Measurements from ENCODE around the gene DUS1L.

DNA sequence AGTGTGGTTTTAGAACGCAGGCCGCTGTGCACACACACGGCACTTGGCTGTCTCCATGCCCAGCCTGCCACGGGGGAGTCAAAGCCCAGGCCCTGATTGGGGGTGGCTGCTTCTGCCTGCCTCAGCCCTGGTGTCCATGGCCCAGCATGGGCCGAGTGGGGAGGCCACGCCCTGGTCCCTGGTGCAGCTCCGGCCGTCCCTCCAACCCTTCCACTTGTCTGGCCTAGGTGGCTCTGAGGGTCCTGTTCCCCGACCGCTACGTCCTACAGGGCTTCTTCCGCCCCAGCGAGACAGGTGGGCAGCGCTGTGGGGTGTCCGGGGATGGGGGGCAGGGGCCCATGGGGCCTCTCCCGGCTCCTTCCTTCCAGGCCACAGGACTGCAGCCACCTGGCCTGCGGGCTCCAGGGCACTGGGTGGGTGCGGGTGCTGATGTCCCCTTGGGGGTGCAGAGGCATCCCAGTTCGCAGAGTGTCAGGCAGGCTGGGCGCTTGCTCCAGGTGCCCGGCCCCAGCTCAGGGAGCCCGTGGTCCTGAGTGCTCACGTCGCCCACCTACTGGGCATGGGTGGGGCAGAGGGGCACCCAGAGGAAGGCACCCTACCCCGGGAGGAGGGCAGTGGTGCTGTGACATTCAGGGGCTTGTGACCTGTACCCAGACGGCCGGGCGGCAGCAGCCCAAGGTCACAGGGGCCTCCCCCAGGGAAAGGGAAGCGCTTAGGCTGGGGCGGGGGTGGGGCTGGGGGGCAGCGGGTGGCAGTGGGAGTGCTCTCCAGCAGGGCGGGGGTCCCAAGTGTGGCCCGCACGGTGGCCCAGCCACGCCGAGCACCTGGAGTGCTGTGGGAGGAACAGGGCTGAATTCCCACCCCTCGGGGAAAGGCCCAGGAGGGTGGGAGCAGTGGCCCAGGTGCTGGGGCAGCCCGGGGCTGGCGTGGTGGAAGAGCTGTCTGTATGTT, 54.8 kb downstream of the DUS1L start:
- TF ChIP-seq, protein P1, sequence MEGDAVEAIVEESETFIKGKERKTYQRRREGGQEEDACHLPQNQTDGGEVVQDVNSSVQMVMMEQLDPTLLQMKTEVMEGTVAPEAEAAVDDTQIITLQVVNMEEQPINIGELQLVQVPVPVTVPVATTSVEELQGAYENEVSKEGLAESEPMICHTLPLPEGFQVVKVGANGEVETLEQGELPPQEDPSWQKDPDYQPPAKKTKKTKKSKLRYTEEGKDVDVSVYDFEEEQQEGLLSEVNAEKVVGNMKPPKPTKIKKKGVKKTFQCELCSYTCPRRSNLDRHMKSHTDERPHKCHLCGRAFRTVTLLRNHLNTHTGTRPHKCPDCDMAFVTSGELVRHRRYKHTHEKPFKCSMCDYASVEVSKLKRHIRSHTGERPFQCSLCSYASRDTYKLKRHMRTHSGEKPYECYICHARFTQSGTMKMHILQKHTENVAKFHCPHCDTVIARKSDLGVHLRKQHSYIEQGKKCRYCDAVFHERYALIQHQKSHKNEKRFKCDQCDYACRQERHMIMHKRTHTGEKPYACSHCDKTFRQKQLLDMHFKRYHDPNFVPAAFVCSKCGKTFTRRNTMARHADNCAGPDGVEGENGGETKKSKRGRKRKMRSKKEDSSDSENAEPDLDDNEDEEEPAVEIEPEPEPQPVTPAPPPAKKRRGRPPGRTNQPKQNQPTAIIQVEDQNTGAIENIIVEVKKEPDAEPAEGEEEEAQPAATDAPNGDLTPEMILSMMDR (IDR thresholded peaks at IDR 0.05; ENCODE audit: low read length): no peak
- TF ChIP-seq EZH2 (optimal IDR thresholded peaks at IDR 0.05; ENCODE audit: low read depth, low read length) (no peak), EZH2phosphoT487 (IDR thresholded peaks at IDR 0.05; ENCODE audit: low read length) (no peak)
